ENCODE data around the gene VSTM2L.

The VSTM2L gene

GRCh38 chr20:37903317-37904007, 535 bp downstream of the VSTM2L start:
- peak overlapping the region; percentile 67 for H3K4me3 Mint-ChIP-seq
- no peaks in the 10 kb centered on the region for H3K9me3 Mint-ChIP-seq
- peak overlapping the region; percentile 9 for H3K27ac Mint-ChIP-seq
- peaks cover 75% of the 10 kb centered on the region for H3K27me3 Mint-ChIP-seq
- peaks cover 17% of the 10 kb centered on the region for H3K4me1 Mint-ChIP-seq (ENCODE audit: low read depth)
- H3K36me3 Mint-ChIP-seq (ENCODE audit: low read depth), result no peaks in the 10 kb centered on the region

DNA sequence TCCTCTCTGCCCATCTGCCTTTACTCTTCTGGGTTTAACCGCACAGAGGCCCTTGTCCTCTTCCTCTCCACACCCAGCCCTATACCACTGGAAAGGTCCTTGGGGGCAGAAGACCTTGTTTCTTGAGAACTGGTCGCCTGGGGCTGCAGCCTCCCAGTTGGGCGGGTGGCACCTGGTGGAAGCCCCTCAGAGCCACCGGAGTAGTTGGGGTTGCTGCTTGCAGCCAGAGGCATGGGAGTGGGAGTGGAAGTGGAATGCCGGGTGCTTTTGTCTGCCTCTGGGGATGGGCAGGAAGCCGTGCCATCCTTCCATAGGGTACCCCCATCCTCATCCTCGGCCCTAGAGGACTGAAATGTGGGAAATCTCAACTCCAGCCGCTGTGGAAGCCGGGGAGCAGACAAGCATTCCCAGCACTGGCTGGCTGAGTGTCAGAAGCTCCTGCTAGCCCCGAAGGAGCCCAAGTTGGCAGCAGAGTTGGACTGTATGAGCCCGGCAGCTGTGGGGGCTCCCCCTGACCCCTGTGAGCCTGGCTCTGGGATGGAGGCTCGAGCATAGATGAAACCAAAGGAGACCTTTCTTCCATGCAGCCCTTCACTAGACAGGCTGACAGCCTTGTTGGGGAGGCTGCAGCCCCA, 1.2 kb downstream of the VSTM2L start:
- peak overlapping the region; percentile 67 for H3K4me3 Mint-ChIP-seq

GRCh38 chr20:37904845-37905373, 2.0 kb downstream of the VSTM2L start:
- no peaks in the 10 kb centered on the region for H3K9me3 Mint-ChIP-seq
- H3K27me3 Mint-ChIP-seq, result peaks cover 72% of the 10 kb centered on the region
- H3K4me3 Mint-ChIP-seq, result no peak overlapping the region
- no peaks in the 10 kb centered on the region for H3K36me3 Mint-ChIP-seq (ENCODE audit: low read depth)
- peaks cover 14% of the 10 kb centered on the region for H3K4me1 Mint-ChIP-seq (ENCODE audit: low read depth)
- H3K27ac Mint-ChIP-seq, result no peak overlapping the region

More for the DNA sequence above, 1.2 kb downstream of the VSTM2L start:
- Mint-ChIP-seq H3K4me1 (ENCODE audit: low read depth) (peaks cover 14% of the 10 kb centered on the region), H3K9me3 (no peaks in the 10 kb centered on the region), H3K27ac (no peak overlapping the region), H3K36me3 (ENCODE audit: low read depth) (no peaks in the 10 kb centered on the region), H3K27me3 (peaks cover 79% of the 10 kb centered on the region)

DNA sequence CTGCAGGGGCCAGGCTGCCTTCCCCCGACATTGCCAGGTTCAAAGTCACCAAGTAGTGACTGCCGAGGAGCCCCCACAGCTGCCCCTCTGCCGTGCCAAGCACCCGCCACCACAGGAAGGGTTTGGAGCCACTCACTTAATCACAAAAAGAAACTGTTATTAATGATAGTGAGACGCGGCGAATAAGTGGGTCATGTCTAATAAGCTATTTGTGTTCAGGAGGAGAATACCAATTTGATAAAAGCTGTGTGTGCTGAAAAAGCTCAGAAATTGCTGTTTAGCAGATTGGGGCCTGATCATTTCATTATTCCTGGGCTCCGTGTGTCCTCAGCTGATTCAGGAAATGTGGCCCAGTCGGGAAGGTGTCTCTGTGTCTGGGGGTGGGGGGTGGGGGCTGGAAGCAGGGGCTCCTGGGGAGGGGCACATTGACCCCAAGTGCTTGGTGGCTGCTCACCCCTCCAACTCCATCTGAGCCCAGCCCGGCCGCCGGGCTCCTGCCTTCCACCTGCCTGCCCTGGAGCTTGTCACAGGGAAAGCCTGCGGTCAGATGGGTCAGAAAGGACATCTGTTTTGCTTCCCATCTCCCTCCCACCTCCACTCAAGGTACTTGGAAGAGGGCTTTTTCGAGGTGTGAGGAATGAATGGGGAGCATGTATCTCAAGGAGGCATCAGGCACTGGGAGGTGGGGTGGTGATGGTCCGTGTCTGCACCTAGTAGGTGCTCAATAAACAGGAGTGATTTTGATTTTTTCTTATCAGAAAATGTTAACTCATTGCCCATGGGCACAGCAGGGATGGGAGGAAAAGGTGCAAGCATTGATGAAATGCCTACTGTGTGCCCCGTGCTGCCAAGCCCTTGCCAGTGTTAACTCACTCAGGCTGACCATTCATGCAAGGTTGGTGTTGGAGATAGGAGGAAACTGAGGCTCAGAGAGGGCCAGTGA, 3.0 kb downstream of the VSTM2L start:
- Mint-ChIP-seq H3K27me3 (peaks cover 64% of the 10 kb centered on the region), H3K27ac (no peak overlapping the region), H3K36me3 (ENCODE audit: low read depth) (no peaks in the 10 kb centered on the region), H3K4me3 (no peak overlapping the region), H3K9me3 (no peaks in the 10 kb centered on the region), H3K4me1 (ENCODE audit: low read depth) (peaks cover 14% of the 10 kb centered on the region)

DNA sequence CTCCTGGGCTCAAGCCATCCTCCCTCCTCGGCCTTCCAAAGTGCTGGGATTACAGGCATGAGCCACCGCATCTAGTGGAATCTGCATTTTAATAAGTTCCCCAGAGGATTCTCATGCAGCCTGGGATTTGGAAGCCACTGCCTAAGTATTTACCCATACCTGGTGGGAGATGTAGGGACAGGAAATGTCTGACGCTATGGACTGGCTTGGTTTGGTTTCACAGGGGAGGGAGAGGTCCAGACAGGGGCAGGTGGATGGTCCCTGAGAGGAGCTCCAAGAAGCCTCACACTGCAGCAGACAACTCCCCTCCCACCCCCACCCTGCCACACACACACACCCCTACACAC, 4.4 kb downstream of the VSTM2L start:
- H3K36me3 Mint-ChIP-seq (ENCODE audit: low read depth), result no peaks in the 10 kb centered on the region
- no peaks in the 10 kb centered on the region for H3K9me3 Mint-ChIP-seq
- no peak overlapping the region for H3K27ac Mint-ChIP-seq
- H3K4me1 Mint-ChIP-seq (ENCODE audit: low read depth), result peaks cover 11% of the 10 kb centered on the region
- peaks cover 57% of the 10 kb centered on the region for H3K27me3 Mint-ChIP-seq
- no peak overlapping the region for H3K4me3 Mint-ChIP-seq

DNA sequence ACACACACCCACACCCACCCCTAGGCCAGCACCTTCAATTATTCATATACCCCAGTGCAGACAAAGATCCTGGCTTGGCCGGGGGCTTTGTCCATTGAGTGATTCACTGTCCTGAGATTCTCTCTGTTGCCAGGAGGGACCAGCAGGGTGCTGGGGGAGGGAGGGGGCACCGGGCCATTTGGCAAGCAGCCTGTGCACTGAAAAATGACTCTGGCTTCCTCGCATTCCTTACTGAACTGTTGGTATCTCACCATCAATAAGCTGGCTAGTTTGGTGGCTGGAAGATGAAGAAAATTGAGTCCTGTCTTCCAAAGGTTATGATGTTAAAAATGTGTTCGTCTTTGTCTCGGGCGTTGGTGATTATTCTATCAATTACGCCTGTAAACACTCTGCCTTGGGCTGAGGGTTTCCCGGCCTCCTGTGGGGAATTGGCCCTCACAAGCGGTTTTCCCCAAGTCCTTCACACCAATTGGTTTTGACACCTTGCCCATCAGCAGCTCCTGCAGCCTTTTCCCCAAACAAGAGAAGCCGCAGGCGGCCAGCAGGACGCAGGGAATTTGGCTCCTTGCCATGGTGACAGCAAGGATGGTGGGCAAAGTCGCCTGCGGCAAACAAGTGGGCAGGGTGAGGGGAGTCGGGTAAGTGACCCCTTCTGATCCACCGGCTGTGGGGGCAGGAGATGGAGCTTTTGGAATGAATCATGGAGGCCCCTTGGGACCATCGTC, 4.9 kb downstream of the VSTM2L start:
- H3K27me3 Mint-ChIP-seq, result peaks cover 59% of the 10 kb centered on the region
- H3K36me3 Mint-ChIP-seq (ENCODE audit: low read depth), result no peaks in the 10 kb centered on the region
- no peak overlapping the region for H3K4me3 Mint-ChIP-seq
- H3K4me1 Mint-ChIP-seq (ENCODE audit: low read depth), result peaks cover 9% of the 10 kb centered on the region
- no peaks in the 10 kb centered on the region for H3K9me3 Mint-ChIP-seq
- no peak overlapping the region for H3K27ac Mint-ChIP-seq

- Mint-ChIP-seq H3K27ac (no peak overlapping the region), H3K4me3 (no peak overlapping the region), H3K4me1 (ENCODE audit: low read depth) (peaks cover 17% of the 10 kb centered on the region), H3K27me3 (peaks cover 47% of the 10 kb centered on the region), H3K36me3 (ENCODE audit: low read depth) (no peaks in the 10 kb centered on the region), H3K9me3 (no peaks in the 10 kb centered on the region)
Observed at GRCh38 chr20:37911261-37911660, 8.3 kb downstream of the VSTM2L start.

DNA sequence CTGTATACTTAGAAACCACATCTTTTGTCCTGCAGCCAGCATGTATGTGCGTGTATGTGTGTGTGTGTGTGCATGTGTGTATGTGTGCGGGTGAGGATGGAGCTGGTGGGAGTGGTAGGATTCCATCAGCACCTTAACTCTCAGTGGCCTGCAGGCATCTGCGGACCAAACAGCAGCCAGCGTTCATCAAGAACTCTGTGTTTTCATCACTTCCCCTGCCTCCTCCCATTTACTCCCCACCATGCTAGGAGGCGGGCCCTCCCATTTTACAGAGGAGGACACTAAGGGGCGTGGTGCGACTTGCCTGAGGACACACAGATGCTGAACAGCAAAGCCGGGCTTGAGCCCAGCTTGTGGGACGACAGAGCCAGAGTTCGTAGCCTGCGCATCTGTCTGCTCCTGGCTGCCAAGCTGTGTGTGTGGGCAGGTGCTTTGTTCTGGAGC, 8.9 kb downstream of the VSTM2L start:
- Mint-ChIP-seq H3K27ac (no peak overlapping the region), H3K4me1 (ENCODE audit: low read depth) (peaks cover 17% of the 10 kb centered on the region), H3K4me3 (no peak overlapping the region), H3K9me3 (no peaks in the 10 kb centered on the region), H3K27me3 (peaks cover 47% of the 10 kb centered on the region), H3K36me3 (ENCODE audit: low read depth) (no peaks in the 10 kb centered on the region)

DNA sequence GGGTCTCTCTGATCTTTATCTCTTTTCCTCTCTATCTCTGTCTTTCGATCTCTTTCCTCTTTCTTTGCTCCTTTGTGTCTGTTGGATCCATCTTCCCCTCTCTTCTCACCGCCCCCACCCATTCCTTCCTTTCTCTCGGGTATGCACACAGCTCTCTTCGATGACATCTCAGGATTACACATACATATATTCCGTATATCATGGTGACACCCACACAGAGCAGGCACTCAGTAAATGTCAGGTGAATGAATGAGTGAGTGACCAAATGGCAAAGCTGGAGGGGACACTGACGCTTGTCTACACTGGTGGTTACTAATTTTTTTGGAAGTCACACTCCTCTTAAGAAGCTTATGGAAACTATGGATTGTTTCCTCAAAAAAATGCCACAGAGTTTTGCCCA, 9.9 kb downstream of the VSTM2L start:
- peaks cover 43% of the 10 kb centered on the region for H3K27me3 Mint-ChIP-seq
- H3K9me3 Mint-ChIP-seq, result no peaks in the 10 kb centered on the region
- peak overlapping the region; percentile 50 for H3K27ac Mint-ChIP-seq
- H3K4me3 Mint-ChIP-seq, result no peak overlapping the region
- H3K4me1 Mint-ChIP-seq (ENCODE audit: low read depth), result peaks cover 17% of the 10 kb centered on the region
- H3K36me3 Mint-ChIP-seq (ENCODE audit: low read depth), result no peaks in the 10 kb centered on the region

- Mint-ChIP-seq H3K4me3 (peak overlapping the region; percentile 56), H3K27ac (peak overlapping the region; percentile 57), H3K9me3 (no peaks in the 10 kb centered on the region), H3K36me3 (ENCODE audit: low read depth) (no peaks in the 10 kb centered on the region), H3K4me1 (ENCODE audit: low read depth) (peaks cover 17% of the 10 kb centered on the region), H3K27me3 (peaks cover 43% of the 10 kb centered on the region)
Observed at GRCh38 chr20:37913567-37914366, 10.8 kb downstream of the VSTM2L start.

DNA sequence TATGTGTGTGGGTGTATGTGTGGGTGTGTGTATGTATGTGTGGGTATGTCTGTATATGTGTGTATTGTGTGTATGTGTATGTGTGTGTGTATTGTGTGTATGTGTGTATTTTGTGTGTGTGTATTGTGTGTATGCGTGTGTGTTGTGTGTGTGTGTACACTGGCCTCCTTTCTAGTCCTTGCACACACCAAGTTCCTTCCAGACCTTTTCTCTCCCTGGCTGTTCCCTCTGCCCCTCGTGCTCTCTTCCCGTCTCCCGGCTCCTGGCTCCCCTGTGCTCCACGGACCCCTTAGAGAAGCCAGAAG, 11.4 kb downstream of the VSTM2L start:
- peak overlapping the region; percentile 57 for H3K27ac Mint-ChIP-seq
- no peaks in the 10 kb centered on the region for H3K9me3 Mint-ChIP-seq
- peak overlapping the region; percentile 56 for H3K4me3 Mint-ChIP-seq
- H3K4me1 Mint-ChIP-seq (ENCODE audit: low read depth), result peaks cover 17% of the 10 kb centered on the region
- peaks cover 43% of the 10 kb centered on the region for H3K27me3 Mint-ChIP-seq
- H3K36me3 Mint-ChIP-seq (ENCODE audit: low read depth), result no peaks in the 10 kb centered on the region

- peak overlapping the region; percentile 56 for H3K4me3 Mint-ChIP-seq
- H3K4me1 Mint-ChIP-seq (ENCODE audit: low read depth), result peaks cover 17% of the 10 kb centered on the region
- peaks cover 43% of the 10 kb centered on the region for H3K27me3 Mint-ChIP-seq
- no peaks in the 10 kb centered on the region for H3K36me3 Mint-ChIP-seq (ENCODE audit: low read depth)
- H3K9me3 Mint-ChIP-seq, result no peaks in the 10 kb centered on the region
- peak overlapping the region; percentile 57 for H3K27ac Mint-ChIP-seq
Observed at GRCh38 chr20:37914672-37915433, 11.9 kb downstream of the VSTM2L start.

- no peak overlapping the region for H3K27ac Mint-ChIP-seq
- no peak overlapping the region for H3K4me3 Mint-ChIP-seq
- H3K36me3 Mint-ChIP-seq (ENCODE audit: low read depth), result no peaks in the 10 kb centered on the region
- H3K27me3 Mint-ChIP-seq, result peaks cover 43% of the 10 kb centered on the region
- peaks cover 17% of the 10 kb centered on the region for H3K4me1 Mint-ChIP-seq (ENCODE audit: low read depth)
- H3K9me3 Mint-ChIP-seq, result no peaks in the 10 kb centered on the region
Observed at GRCh38 chr20:37915434-37915787, 12.5 kb downstream of the VSTM2L start.
